GM13976 (cell line): ENCODE measurements around the gene MGST2.
A peak's percentile ranks its signal among the peaks of the same experiment; 100 is the strongest.

Source experiments
- DNase-seq: peaks from one replicate; pipeline ENCODE4 v3.0.0; 2012; ENCODE audit warnings: low spot score
- in situ Hi-C: fragments of 300-500 bp; cut with MboI; formaldehyde crosslinking; loops from one replicate; pipeline ENCODE4 v1.12.0; 2022; ENCODE audit warnings: low sequenced_read_pairs, mixed read lengths, inconsistent platforms; ENCODE audit not compliant: unreplicated experiment
- TF ChIP-seq, protein P1 (sequence below): IDR thresholded peaks from 2 replicates; pipeline ENCODE4 v1.5.1; 2012; ENCODE audit warnings: borderline replicate concordance, mild to moderate bottlenecking; ENCODE audit not compliant: insufficient read depth; ENCODE audit errors: extremely low read depth, missing control alignments, control extremely low read depth

Gene MGST2

DNA sequence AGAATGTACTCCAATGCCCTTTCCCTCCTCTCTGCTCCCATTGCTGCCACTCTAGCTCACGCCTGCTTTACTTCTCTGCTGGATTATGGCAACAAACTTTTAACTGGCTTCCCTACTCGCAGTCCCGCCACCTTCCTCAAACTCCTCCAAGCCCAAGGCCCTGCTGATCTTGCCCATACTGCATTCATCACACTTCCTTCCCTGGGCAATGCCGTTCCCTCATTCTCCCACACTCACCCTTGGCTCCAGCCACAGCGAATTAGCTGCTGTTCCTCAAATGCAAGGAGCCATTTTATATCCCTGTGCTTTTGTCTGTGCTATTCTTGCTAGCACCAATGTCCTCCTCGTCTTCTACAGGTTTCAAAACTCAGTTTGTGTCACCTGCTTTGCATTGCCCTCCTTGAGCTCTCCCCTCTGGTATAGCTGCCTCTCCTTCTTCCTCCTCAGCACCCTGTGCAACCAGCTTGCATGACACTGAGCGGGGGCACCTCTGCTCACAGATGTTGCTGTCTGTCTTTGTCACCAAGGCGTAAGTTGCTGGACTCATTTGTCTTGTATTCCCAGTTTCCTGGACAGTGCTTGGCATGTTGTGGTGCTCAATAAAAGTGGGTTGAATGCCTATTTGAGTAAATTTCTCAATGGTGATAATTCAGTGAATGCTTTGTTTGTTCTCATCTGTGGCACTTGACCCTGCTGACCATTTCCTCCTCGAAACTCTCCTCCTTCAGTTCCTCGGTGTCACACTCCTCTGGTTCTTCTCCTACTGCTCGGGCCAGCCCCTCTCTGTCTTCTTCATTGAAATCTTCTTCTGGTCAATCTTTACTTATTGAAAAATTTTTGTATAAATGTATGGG lies 22.4 kb upstream of the MGST2 start:
- DNase-seq, result no peak
- TF ChIP-seq, protein P1, sequence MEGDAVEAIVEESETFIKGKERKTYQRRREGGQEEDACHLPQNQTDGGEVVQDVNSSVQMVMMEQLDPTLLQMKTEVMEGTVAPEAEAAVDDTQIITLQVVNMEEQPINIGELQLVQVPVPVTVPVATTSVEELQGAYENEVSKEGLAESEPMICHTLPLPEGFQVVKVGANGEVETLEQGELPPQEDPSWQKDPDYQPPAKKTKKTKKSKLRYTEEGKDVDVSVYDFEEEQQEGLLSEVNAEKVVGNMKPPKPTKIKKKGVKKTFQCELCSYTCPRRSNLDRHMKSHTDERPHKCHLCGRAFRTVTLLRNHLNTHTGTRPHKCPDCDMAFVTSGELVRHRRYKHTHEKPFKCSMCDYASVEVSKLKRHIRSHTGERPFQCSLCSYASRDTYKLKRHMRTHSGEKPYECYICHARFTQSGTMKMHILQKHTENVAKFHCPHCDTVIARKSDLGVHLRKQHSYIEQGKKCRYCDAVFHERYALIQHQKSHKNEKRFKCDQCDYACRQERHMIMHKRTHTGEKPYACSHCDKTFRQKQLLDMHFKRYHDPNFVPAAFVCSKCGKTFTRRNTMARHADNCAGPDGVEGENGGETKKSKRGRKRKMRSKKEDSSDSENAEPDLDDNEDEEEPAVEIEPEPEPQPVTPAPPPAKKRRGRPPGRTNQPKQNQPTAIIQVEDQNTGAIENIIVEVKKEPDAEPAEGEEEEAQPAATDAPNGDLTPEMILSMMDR, result no peak
- in situ Hi-C loops, result no loop called here

DNA sequence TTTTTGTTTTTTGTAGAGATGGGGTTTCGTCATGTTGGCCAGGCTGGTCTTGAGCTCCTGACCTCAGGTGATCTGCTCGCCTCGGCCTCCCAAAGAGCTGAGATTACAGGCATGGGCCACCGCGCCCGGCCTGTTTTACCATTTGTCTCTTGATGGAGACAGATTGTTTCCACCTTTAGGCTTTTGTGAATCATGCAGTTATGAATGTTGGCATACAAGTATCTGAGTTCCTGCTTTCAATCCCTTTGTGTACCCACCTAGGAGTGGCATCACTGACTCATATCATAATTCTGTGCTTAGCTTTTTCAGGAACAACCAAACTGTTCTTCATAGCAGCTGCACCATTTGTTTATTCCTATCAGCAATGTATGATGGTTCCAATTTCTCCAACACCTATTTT lies 20.2 kb upstream of the MGST2 start:
- in situ Hi-C loops, result no loop called here
- TF ChIP-seq, protein P1, result no peak
- no peak for DNase-seq

DNA sequence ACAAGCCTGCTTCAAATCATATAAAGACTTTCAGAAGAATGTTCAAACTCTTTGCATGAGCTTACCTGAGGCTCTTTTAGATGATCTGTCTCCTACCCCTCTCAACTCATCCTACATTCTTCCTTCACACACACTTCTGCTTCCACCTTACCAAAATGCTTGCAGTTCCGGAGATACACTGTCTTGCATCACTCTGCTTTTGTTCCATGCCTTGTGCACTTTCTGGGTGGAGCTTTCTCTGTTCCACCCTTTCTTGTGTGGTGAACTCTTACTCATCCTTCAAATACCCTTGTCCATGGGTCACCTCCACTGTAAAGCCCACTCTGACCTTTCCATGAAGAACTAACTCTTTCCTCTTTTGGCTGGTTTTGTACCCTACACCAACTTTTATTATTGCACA lies 18.4 kb upstream of the MGST2 start:
- in situ Hi-C loops, result no loop called here
- TF ChIP-seq, protein P1, result no peak
- no peak for DNase-seq

DNA sequence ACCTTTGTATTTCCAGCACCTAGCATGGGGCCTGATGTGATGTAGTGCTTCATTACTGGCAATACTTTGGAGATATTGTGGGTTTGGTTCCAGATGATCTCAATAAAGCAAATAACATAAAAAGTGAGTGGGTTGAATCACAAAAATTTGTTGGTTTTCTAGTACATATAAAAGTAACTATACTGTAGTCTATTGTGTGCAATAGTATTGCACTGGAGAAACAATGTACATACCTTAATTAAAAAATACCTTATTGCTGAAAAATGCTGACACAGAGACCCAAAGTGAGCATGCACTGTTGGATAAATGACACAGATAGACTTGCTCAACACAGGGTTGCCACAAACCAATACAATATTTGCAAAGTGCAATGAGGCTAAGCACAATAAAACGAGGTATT lies 17.7 kb upstream of the MGST2 start:
- TF ChIP-seq, protein P1, result no peak
- in situ Hi-C loops, result no loop called here
- no peak for DNase-seq

DNA sequence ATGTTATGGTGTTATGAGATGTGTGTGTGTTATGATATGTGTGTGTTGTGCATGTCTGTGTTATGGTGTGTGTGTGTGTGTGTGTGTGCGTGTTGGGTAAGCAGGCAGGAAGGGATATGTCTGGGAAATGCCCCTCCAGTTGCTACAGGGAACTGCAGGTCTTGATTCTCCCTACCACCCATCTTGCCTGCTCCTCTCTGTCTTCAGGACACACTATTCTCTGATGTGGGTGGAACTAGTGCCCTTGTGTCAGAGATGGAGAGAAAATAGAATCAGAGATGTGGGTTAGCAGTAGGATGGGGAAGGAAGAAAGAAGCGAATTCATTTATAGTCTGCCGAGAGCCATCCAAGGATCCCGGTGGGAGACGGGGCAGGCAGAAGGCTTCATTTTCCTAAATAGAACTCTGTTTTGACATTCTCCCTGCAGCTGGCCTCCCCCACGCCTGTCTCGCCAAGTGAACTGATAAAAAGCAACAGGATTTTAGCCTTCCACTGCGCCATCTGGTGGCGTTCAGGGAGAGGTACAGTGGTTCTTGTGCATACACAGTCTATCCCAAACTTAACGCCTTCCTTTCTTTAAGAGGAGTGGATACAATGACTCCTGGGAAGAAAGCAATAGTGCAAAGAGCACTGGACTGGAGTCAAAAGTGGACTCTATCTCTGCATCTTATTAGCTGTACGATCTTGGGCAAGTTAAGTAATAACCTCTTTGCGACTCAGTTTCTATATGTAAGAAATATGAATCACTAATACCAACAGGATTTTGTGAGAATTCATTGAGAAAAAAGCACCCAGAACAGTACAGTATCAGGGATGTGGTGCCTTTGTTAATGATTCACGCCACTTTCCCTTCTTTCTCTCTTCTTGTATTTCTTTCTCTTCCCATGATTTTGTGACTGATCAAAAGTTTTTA lies 14.1 kb upstream of the MGST2 start:
- in situ Hi-C loops, result no loop called here
- TF ChIP-seq, protein P1, result peak; percentile 87
- DNase-seq, result peak; percentile 61

DNA sequence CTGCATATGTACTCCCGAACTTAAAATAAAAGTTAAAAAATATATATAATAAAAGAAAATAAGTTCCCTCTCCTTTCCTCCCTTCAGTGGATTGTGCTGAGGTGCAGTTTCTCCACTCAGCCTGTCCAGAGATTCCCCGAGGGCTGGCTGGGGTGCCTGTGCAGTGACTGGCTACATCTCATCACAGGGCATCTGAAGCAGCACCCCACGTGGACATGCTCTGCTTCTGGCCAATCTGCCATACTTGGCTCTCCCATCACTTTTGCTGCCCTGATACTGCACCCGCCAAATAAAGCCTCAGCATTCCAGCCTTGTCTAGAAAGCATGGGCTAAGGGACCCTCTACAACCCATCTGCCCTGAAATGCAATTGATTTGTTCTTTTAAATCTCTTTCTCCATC lies 11.1 kb upstream of the MGST2 start:
- in situ Hi-C loops, result no loop called here
- TF ChIP-seq, protein P1, result no peak
- DNase-seq, result no peak
